ENCODE results near the gene EPN2. TPM values are rescaled to one million over a fixed set of nuclear protein-coding genes. Genes with fewer than 3 reads are reported as not detected.
"Not testable (repeated sequence)": the region's sequence is repeated elsewhere in the genome, so short reads cannot be mapped to it uniquely, and the experiment has no call there.

EPN2 gene
- total RNA-seq, 2 experiments from 2014 or later = 6.3 to 7.7 TPM

GRCh38 chr17:19226610-19227588, 10.3 kb upstream of the EPN2 start:
- DNase-seq; H3K4me1 Mint-ChIP-seq; H3K27me3 Mint-ChIP-seq; H3K27ac Mint-ChIP-seq; POLR2A ChIA-PET; H3K36me3 Mint-ChIP-seq (ENCODE audit: low read depth); CTCF ChIA-PET; H3K9me3 Mint-ChIP-seq; H3K4me3 Mint-ChIP-seq: not testable (repeated sequence)

- H3K4me1 Mint-ChIP-seq; H3K27ac Mint-ChIP-seq; H3K4me3 Mint-ChIP-seq; H3K36me3 Mint-ChIP-seq (ENCODE audit: low read depth); CTCF ChIA-PET; H3K27me3 Mint-ChIP-seq; H3K9me3 Mint-ChIP-seq; POLR2A ChIA-PET; DNase-seq: not testable (repeated sequence)
Measured at GRCh38 chr17:19234676-19235075, 2.5 kb upstream of the EPN2 start.

- H3K27ac Mint-ChIP-seq; CTCF ChIA-PET; H3K4me1 Mint-ChIP-seq; POLR2A ChIA-PET; H3K9me3 Mint-ChIP-seq; H3K36me3 Mint-ChIP-seq (ENCODE audit: low read depth); DNase-seq; H3K4me3 Mint-ChIP-seq: not testable (repeated sequence)
- peaks cover 12% of the 10 kb centered on the region for H3K27me3 Mint-ChIP-seq
Measured at GRCh38 chr17:19236351-19237138, 621 bp upstream of the EPN2 start.

DNA sequence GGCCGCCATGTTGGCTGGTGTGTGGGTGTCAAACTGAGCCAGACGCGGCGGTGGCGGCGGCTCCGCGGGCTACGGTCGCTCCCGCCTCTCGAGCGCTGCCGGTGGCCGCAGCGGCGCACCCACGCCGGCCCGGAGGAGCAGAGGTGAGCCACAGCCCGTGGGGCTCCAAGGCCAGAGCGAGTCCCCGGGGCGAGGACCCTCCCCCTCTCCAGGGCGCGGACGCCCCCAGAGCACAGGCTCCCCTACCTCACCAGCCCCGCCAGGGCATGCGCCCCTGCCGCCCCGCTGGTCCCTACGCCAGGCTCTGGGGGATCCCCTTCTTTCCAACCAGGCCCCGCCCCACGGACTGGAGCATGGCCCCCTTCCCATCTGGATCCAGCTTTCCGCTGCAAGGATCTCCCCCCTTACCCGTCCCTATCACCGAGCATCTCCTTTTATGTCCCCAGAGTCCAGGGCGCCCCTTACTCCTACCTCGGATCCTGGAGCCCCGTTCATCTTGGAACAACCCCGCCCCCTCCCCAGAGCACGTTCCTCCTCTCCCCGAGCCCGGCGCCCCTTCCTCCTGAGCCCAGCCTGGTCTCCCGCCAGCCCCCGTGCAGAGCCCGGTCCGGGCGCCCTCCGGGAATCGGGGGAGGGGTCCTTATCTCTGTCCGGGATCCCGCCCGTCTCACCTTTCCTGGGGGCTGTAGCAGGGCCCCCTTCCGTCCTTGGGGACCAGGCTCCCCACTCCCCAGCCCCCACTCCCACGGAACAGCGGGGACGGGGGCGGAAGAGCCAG, 412 bp downstream of the EPN2 start:
- H3K36me3 Mint-ChIP-seq (ENCODE audit: low read depth) = no peaks in the 10 kb centered on the region
- no peaks in the 10 kb centered on the region for H3K9me3 Mint-ChIP-seq
- no peak for DNase-seq
- ChIA-PET CTCF (no interaction called here), POLR2A (interaction anchor here (1.3 kb wide), 1 partner anchor 141 kb away, joined by 3 read pairs; the partner anchor contains the start of gene MAPK7)
- peaks cover 2% of the 10 kb centered on the region for H3K4me1 Mint-ChIP-seq
- H3K27me3 Mint-ChIP-seq = peaks cover 12% of the 10 kb centered on the region
- peak overlapping the region; percentile 80 for H3K4me3 Mint-ChIP-seq
- no peak overlapping the region for H3K27ac Mint-ChIP-seq

DNA sequence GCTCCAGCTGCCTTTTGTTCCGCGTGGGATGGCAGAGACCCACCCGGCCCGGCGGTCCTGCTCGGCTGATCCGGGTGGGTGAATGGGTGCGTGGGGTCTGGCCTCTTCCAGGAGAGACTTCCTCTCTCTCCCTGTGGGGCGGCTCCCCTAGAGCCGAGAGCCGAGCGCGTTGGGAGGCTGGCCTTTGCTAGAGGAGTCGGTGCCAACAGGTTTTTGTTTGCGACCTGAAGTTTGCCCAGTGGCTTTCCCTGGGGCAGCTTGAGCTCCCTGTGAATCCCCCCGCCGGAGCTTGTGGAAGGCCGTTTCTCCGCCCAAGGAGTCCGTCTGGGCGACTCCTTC, 970 bp downstream of the EPN2 start:
- H3K4me1 Mint-ChIP-seq = peaks cover 2% of the 10 kb centered on the region
- DNase-seq = no peak
- no peaks in the 10 kb centered on the region for H3K9me3 Mint-ChIP-seq
- H3K36me3 Mint-ChIP-seq (ENCODE audit: low read depth) = no peaks in the 10 kb centered on the region
- ChIA-PET POLR2A (interaction anchor here (1.3 kb wide), 1 partner anchor 140 kb away, joined by 3 read pairs; the partner anchor contains the start of gene MAPK7), CTCF (interaction anchor here (1.3 kb wide), 1 partner anchor 100 kb away, joined by 4 read pairs; no protein-coding TSS in a partner anchor)
- peak overlapping the region; percentile 80 for H3K4me3 Mint-ChIP-seq
- H3K27ac Mint-ChIP-seq = no peak overlapping the region
- peaks cover 12% of the 10 kb centered on the region for H3K27me3 Mint-ChIP-seq

GRCh38 chr17:19239544-19239943, 2.4 kb downstream of the EPN2 start:
- CTCF ChIA-PET = interaction anchor here (1.3 kb wide), 2 partner anchors 99 to 215 kb away, joined by 3 to 4 read pairs; no protein-coding TSS in a partner anchor

GRCh38 chr17:19242323-19242722, 5.2 kb downstream of the EPN2 start:
- ChIA-PET POLR2A (no interaction called here), CTCF (no interaction called here)
- Mint-ChIP-seq H3K27ac (no peak overlapping the region), H3K27me3 (peaks cover 16% of the 10 kb centered on the region), H3K36me3 (ENCODE audit: low read depth) (no peaks in the 10 kb centered on the region), H3K4me1 (peaks cover 2% of the 10 kb centered on the region), H3K9me3 (no peaks in the 10 kb centered on the region), H3K4me3 (no peak overlapping the region)
- no peak for DNase-seq

More at GRCh38 chr17:19239544-19239943, 2.4 kb downstream of the EPN2 start:
- no peaks in the 10 kb centered on the region for H3K36me3 Mint-ChIP-seq (ENCODE audit: low read depth)
- H3K9me3 Mint-ChIP-seq = no peaks in the 10 kb centered on the region
- H3K4me1 Mint-ChIP-seq = peaks cover 2% of the 10 kb centered on the region
- H3K4me3 Mint-ChIP-seq = no peak overlapping the region
- POLR2A ChIA-PET = no interaction called here
- H3K27me3 Mint-ChIP-seq = peaks cover 12% of the 10 kb centered on the region
- DNase-seq = no peak
- no peak overlapping the region for H3K27ac Mint-ChIP-seq

GRCh38 chr17:19242926-19243325, 5.8 kb downstream of the EPN2 start:
- CTCF ChIA-PET = interaction anchor here (0.7 kb wide), 1 partner anchor 502 kb away, joined by 4 read pairs; no protein-coding TSS in a partner anchor

DNA sequence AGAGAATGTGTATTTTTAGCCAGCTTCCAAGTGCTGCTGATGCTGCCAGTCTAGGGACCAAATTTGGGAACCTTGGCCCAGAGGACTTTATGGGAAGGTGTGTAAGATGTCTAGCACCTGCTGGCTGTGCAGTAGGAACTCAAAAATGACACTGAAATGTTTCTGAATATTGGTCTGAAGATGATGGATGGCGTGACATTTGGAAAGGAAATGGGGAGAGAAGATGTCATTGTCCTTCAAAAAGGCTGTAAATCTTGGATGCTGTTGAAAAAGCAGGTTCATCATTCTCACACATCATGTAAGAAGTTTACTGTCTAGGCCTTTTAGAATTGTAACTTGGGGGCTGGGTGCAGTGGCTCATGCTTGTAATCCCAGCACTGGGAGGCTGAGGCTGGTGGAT, 6.7 kb downstream of the EPN2 start:
- H3K9me3 Mint-ChIP-seq = no peaks in the 10 kb centered on the region
- H3K27ac Mint-ChIP-seq = no peak overlapping the region
- H3K27me3 Mint-ChIP-seq = peaks cover 21% of the 10 kb centered on the region
- no peak overlapping the region for H3K4me3 Mint-ChIP-seq
- DNase-seq = no peak
- CTCF ChIA-PET = interaction anchor here (0.7 kb wide), 1 partner anchor 501 kb away, joined by 4 read pairs; no protein-coding TSS in a partner anchor
- POLR2A ChIA-PET = no interaction called here
- H3K36me3 Mint-ChIP-seq (ENCODE audit: low read depth) = no peaks in the 10 kb centered on the region
- no peaks in the 10 kb centered on the region for H3K4me1 Mint-ChIP-seq

More at GRCh38 chr17:19242926-19243325, 5.8 kb downstream of the EPN2 start:
- Mint-ChIP-seq H3K4me3 (no peak overlapping the region), H3K4me1 (peaks cover 2% of the 10 kb centered on the region), H3K27ac (no peak overlapping the region), H3K9me3 (no peaks in the 10 kb centered on the region), H3K36me3 (ENCODE audit: low read depth) (no peaks in the 10 kb centered on the region), H3K27me3 (peaks cover 19% of the 10 kb centered on the region)
- DNase-seq = no peak
- POLR2A ChIA-PET = no interaction called here

DNA sequence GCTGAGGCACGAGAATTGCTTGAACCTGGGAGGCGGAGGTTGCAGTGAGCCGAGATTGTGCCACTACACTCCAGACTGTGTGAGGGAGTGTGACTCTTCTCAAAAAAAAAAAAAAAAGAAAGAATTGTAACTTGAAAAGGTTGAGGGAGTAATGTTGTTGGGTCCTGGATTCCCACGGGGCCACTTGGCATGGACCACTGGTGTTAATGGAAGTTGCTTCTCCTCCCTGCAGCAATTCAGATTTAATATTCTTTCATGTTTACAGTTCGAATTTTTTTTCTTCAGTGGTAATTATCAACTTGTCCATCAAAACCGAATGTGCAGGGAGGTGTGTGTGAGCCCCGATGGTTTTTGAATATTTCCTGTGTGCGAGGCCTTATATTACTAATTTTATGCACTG, 7.2 kb downstream of the EPN2 start:
- Mint-ChIP-seq H3K27me3 (peaks cover 21% of the 10 kb centered on the region), H3K4me3 (no peak overlapping the region), H3K36me3 (ENCODE audit: low read depth) (no peaks in the 10 kb centered on the region), H3K9me3 (no peaks in the 10 kb centered on the region), H3K27ac (no peak overlapping the region), H3K4me1 (no peaks in the 10 kb centered on the region)
- ChIA-PET POLR2A (no interaction called here), CTCF (no interaction called here)
- no peak for DNase-seq

DNA sequence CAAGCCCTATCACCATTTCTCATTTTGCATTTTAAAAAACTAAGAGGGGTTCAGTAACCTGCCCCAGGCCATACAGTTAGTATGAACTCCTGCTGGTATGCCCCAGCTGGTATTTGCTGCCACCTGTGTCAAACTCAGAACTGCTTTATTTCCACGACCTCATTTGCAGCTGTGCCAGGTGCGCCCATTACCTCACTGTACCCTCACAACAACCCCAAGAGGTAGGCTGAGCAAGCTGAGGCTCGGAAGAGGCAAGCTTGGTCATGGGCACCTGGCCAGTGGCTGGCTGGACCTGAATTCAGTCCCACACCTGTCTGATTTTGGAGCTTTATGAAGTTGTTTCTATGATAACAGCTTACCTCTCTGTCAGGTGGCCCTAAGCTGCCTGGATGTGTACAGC, 7.6 kb downstream of the EPN2 start:
- Mint-ChIP-seq H3K9me3 (no peaks in the 10 kb centered on the region), H3K4me3 (no peak overlapping the region), H3K27ac (no peak overlapping the region), H3K36me3 (ENCODE audit: low read depth) (no peaks in the 10 kb centered on the region), H3K4me1 (no peaks in the 10 kb centered on the region), H3K27me3 (peaks cover 21% of the 10 kb centered on the region)
- DNase-seq = no peak
- POLR2A ChIA-PET = interaction anchor here (0.6 kb wide), 1 partner anchor 847 kb away, joined by 3 read pairs; no protein-coding TSS in a partner anchor
- CTCF ChIA-PET = no interaction called here

- DNase-seq = no peak
- ChIA-PET POLR2A (no interaction called here), CTCF (no interaction called here)
- Mint-ChIP-seq H3K36me3 (ENCODE audit: low read depth) (no peaks in the 10 kb centered on the region), H3K4me3 (no peak overlapping the region), H3K4me1 (no peaks in the 10 kb centered on the region), H3K9me3 (no peaks in the 10 kb centered on the region), H3K27me3 (peaks cover 13% of the 10 kb centered on the region), H3K27ac (no peak overlapping the region)
Measured at GRCh38 chr17:19247473-19247872, 10.3 kb downstream of the EPN2 start.
